ENCODE data around the gene FAM53B. TPM values are rescaled to one million over a fixed set of nuclear protein-coding genes. Genes with fewer than 3 reads are reported as not detected.
A peak's percentile ranks its signal among the peaks of the same experiment; 100 is the strongest.

FAM53B gene
- total RNA-seq, 2 donors from 2014 or later: 16.6 to 21.8 TPM

GRCh38 chr10:124697443-124697836 is 46.7 kb downstream of the FAM53B start:
- H3K27ac Mint-ChIP-seq: peak overlapping the region; percentile 93 to 94
- no peaks in the 10 kb centered on the region for H3K9me3 Mint-ChIP-seq
- peaks cover 79 to 85% of the 10 kb centered on the region in 2 donors for H3K4me1 Mint-ChIP-seq (ENCODE audit: low read depth in 2 of 2)
- peaks cover 9% of the 10 kb centered on the region for H3K36me3 Mint-ChIP-seq
- ATAC-seq: no peak
- DNase-seq (ENCODE audit: low spot score): no peak
- no peaks in the 10 kb centered on the region for H3K27me3 Mint-ChIP-seq
- H3K4me3 Mint-ChIP-seq: peak overlapping the region; percentile 74

GRCh38 chr10:124696446-124697392 is 47.5 kb downstream of the FAM53B start:
- Mint-ChIP-seq H3K4me1 (ENCODE audit: low read depth in 2 of 2) (peaks cover 75 to 81% of the 10 kb centered on the region in 2 donors), H3K4me3 (peak overlapping the region; percentile 74), H3K27ac (peak overlapping the region; percentile 93 to 94), H3K36me3 (peaks cover 6% of the 10 kb centered on the region), H3K27me3 (no peaks in the 10 kb centered on the region), H3K9me3 (no peaks in the 10 kb centered on the region)
- ATAC-seq (peak; percentile 74 to 76), DNase-seq (ENCODE audit: low spot score) (peak; percentile 78)

GRCh38 chr10:124695259-124695658 is 48.9 kb downstream of the FAM53B start:
- peaks cover 11% of the 10 kb centered on the region for H3K36me3 Mint-ChIP-seq
- H3K27ac Mint-ChIP-seq: peak overlapping the region; percentile 93 to 94

GRCh38 chr10:124694481-124695220 is 49.5 kb downstream of the FAM53B start:
- ATAC-seq (no peak), DNase-seq (ENCODE audit: low spot score) (no peak)
- peak overlapping the region; percentile 74 for H3K4me3 Mint-ChIP-seq
- H3K36me3 Mint-ChIP-seq: peaks cover 11% of the 10 kb centered on the region
- H3K27ac Mint-ChIP-seq: peak overlapping the region; percentile 93 to 94
- H3K9me3 Mint-ChIP-seq: no peaks in the 10 kb centered on the region
- peaks cover 72 to 82% of the 10 kb centered on the region in 2 donors for H3K4me1 Mint-ChIP-seq (ENCODE audit: low read depth in 2 of 2)
- no peaks in the 10 kb centered on the region for H3K27me3 Mint-ChIP-seq

More at GRCh38 chr10:124695259-124695658, 48.9 kb downstream of the FAM53B start:
- Mint-ChIP-seq H3K4me1 (ENCODE audit: low read depth in 2 of 2) (peaks cover 72 to 82% of the 10 kb centered on the region in 2 donors), H3K9me3 (no peaks in the 10 kb centered on the region), H3K4me3 (peak overlapping the region; percentile 74), H3K27me3 (no peaks in the 10 kb centered on the region)
- no peak for ATAC-seq
- no peak for DNase-seq (ENCODE audit: low spot score)

- Mint-ChIP-seq H3K4me3 (peak overlapping the region; percentile 23), H3K27me3 (no peaks in the 10 kb centered on the region), H3K4me1 (ENCODE audit: low read depth in 2 of 2) (peaks cover 72 to 82% of the 10 kb centered on the region in 2 donors), H3K36me3 (peaks cover 11% of the 10 kb centered on the region), H3K27ac (peak overlapping the region; percentile 93 to 94), H3K9me3 (no peaks in the 10 kb centered on the region)
- DNase-seq (ENCODE audit: low spot score) (no peak), ATAC-seq (no peak)
Measured at GRCh38 chr10:124693801-124694416, 50.3 kb downstream of the FAM53B start.

- H3K27me3 Mint-ChIP-seq: no peaks in the 10 kb centered on the region
Measured at GRCh38 chr10:124693396-124693795, 50.8 kb downstream of the FAM53B start.

GRCh38 chr10:124692100-124692446 is 52.1 kb downstream of the FAM53B start:
- Mint-ChIP-seq H3K4me1 (ENCODE audit: low read depth in 2 of 2) (peaks cover 69 to 84% of the 10 kb centered on the region in 2 donors), H3K27ac (peak overlapping the region; percentile 89 to 91), H3K36me3 (peaks cover 11% of the 10 kb centered on the region), H3K27me3 (no peaks in the 10 kb centered on the region), H3K4me3 (peak overlapping the region; percentile 72), H3K9me3 (no peaks in the 10 kb centered on the region)
- ATAC-seq (no peak), DNase-seq (ENCODE audit: low spot score) (no peak)

More at GRCh38 chr10:124693396-124693795, 50.8 kb downstream of the FAM53B start:
- Mint-ChIP-seq H3K4me3 (peak overlapping the region; percentile 23), H3K36me3 (peaks cover 11% of the 10 kb centered on the region), H3K9me3 (no peaks in the 10 kb centered on the region), H3K4me1 (ENCODE audit: low read depth in 2 of 2) (peaks cover 72 to 82% of the 10 kb centered on the region in 2 donors), H3K27ac (peak overlapping the region; percentile 93 to 94)
- DNase-seq (ENCODE audit: low spot score) (no peak), ATAC-seq (no peak)

- DNase-seq (ENCODE audit: low spot score): no peak
- Mint-ChIP-seq H3K27me3 (no peaks in the 10 kb centered on the region), H3K9me3 (no peaks in the 10 kb centered on the region), H3K4me3 (peak overlapping the region; percentile 72), H3K36me3 (peaks cover 11% of the 10 kb centered on the region), H3K4me1 (ENCODE audit: low read depth in 2 of 2) (peaks cover 69 to 84% of the 10 kb centered on the region in 2 donors), H3K27ac (peak overlapping the region; percentile 89 to 91)
- no peak for ATAC-seq
Measured at GRCh38 chr10:124691421-124692099, 52.6 kb downstream of the FAM53B start.

- Mint-ChIP-seq H3K36me3 (peaks cover 11% of the 10 kb centered on the region), H3K27me3 (no peaks in the 10 kb centered on the region), H3K27ac (peak overlapping the region; percentile 91 to 98), H3K9me3 (no peaks in the 10 kb centered on the region), H3K4me1 (ENCODE audit: low read depth in 2 of 2) (peaks cover 68 to 84% of the 10 kb centered on the region in 2 donors), H3K4me3 (no peak overlapping the region)
- ATAC-seq (no peak), DNase-seq (ENCODE audit: low spot score) (no peak)
Measured at GRCh38 chr10:124691002-124691401, 53.2 kb downstream of the FAM53B start.

GRCh38 chr10:124689911-124690498 is 54.2 kb downstream of the FAM53B start:
- ATAC-seq (peak; percentile 36), DNase-seq (ENCODE audit: low spot score) (no peak)
- Mint-ChIP-seq H3K36me3 (peaks cover 9% of the 10 kb centered on the region), H3K4me1 (ENCODE audit: low read depth in 2 of 2) (peaks cover 64 to 84% of the 10 kb centered on the region in 2 donors), H3K27me3 (no peaks in the 10 kb centered on the region), H3K4me3 (peak overlapping the region; percentile 79), H3K27ac (peak overlapping the region; percentile 91 to 98), H3K9me3 (no peaks in the 10 kb centered on the region)

GRCh38 chr10:124688889-124689670 is 55.1 kb downstream of the FAM53B start:
- ATAC-seq (peak; percentile 97), DNase-seq (ENCODE audit: low spot score) (peak; percentile 88)
- H3K4me3 Mint-ChIP-seq: peak overlapping the region; percentile 79
- no peaks in the 10 kb centered on the region for H3K27me3 Mint-ChIP-seq
- H3K27ac Mint-ChIP-seq: peak overlapping the region; percentile 91 to 98
- peaks cover 6% of the 10 kb centered on the region for H3K36me3 Mint-ChIP-seq
- H3K4me1 Mint-ChIP-seq (ENCODE audit: low read depth in 2 of 2): peaks cover 68 to 84% of the 10 kb centered on the region in 2 donors
- H3K9me3 Mint-ChIP-seq: no peaks in the 10 kb centered on the region

- no peaks in the 10 kb centered on the region for H3K27me3 Mint-ChIP-seq
- H3K4me1 Mint-ChIP-seq (ENCODE audit: low read depth in 2 of 2): peaks cover 69 to 86% of the 10 kb centered on the region in 2 donors
- peak overlapping the region; percentile 79 for H3K4me3 Mint-ChIP-seq
- peaks cover 6% of the 10 kb centered on the region for H3K36me3 Mint-ChIP-seq
- DNase-seq (ENCODE audit: low spot score): no peak
- H3K9me3 Mint-ChIP-seq: no peaks in the 10 kb centered on the region
- peak overlapping the region; percentile 91 to 98 for H3K27ac Mint-ChIP-seq
- peak; percentile 2 to 35 for ATAC-seq
Measured at GRCh38 chr10:124688386-124688785, 55.8 kb downstream of the FAM53B start.

Measured in natural killer cell treated with Interleukin-12 subunit alpha and Interleukin-12 subunit beta and Interleukin-15 and Interleukin-18, amount 100 ng/mL, for 72 hours (primary cell).